Muscle of leg (tissue), 16 donors: ENCODE data around the gene RHEX. TPM values are rescaled to one million over a fixed set of nuclear protein-coding genes. Genes with fewer than 3 reads are reported as not detected.
"Not testable (repeated sequence)": the region's sequence is repeated elsewhere in the genome, so short reads cannot be mapped to it uniquely, and the experiment has no call there.

Experiments
- DNase-seq: peaks from one replicate; pipeline ENCODE4 v3.0.0; 2013
- H3K27ac ChIP-seq: one replicate; pipeline ENCODE4 v1.5.1; 2013; ENCODE audit warnings: mild to moderate bottlenecking, low read length, control low read depth
- H3K27me3 ChIP-seq: one replicate; pipeline ENCODE4 v1.6.1; 2013; ENCODE audit warnings: low read length; ENCODE audit not compliant: control insufficient read depth, insufficient read depth
- H3K36me3 ChIP-seq: one replicate; pipeline ENCODE4 v1.6.1; 2013; ENCODE audit warnings: low read length; ENCODE audit not compliant: control insufficient read depth, insufficient read depth
- H3K4me1 ChIP-seq: one replicate; pipeline ENCODE4 v1.6.1; 2013; ENCODE audit warnings: low read length; ENCODE audit not compliant: control insufficient read depth, insufficient read depth
- H3K4me3 ChIP-seq: one replicate; pipeline ENCODE4 v1.5.1; 2013; ENCODE audit warnings: low read length, control low read depth
- H3K9me3 ChIP-seq: replicated peaks from 2 replicates; pipeline ENCODE4 v1.6.1; 2013; ENCODE audit warnings: low read depth, low read length; ENCODE audit not compliant: control insufficient read depth
- WGBS: methylation state at CpG from one replicate; pipeline ENCODE4 v1.1.5; 2013; ENCODE audit warnings: missing lambda C conversion rate; ENCODE audit not compliant: insufficient coverage; 5-methylcytosine and 5-hydroxymethylcytosine counted together
- long read RNA-seq, 11 donors: transcript quantifications; one replicate each; lab custom pipeline, GENCODE V29; 2026
- polyA plus RNA-seq, 8 donors: library from polyadenylated mRNA; unstranded; fragments of 120-200 nt; gene quantifications; one replicate each; pipeline versions ENCODE4 v1.2.1 to v1.2.3, GENCODE V29; 2013; ENCODE audit warnings: inconsistent platforms in 1 of 8, low replicate concordance in 1 of 8; ENCODE audit not compliant: insufficient read length in 8 of 8, insufficient read depth in 1 of 8
- total RNA-seq: library from RNA; stranded (reverse); fragments of 120-200 nt; gene quantifications from one replicate; pipeline ENCODE4 v1.2.4, GENCODE V29; 2013

RHEX gene, protein sequence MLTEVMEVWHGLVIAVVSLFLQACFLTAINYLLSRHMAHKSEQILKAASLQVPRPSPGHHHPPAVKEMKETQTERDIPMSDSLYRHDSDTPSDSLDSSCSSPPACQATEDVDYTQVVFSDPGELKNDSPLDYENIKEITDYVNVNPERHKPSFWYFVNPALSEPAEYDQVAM
- total RNA-seq (0.62 TPM), polyA plus RNA-seq (under 1 TPM; 0.17 to 0.65 (median 0.35) TPM)
- long read RNA-seq, donor 1, result 0 reads
- long read RNA-seq, donor 2, result 0 reads
- long read RNA-seq, donor 3, result 0 reads
- long read RNA-seq, donor 4, result 0 reads
- long read RNA-seq, donor 5, result 0 reads
- long read RNA-seq, donor 6, result 0 reads
- long read RNA-seq, donor 7, result 0 reads
- long read RNA-seq, donor 8, result 0 reads
- long read RNA-seq, donor 9, result 0 reads
- long read RNA-seq, donor 10, result 0 reads
- long read RNA-seq, donor 11, result 0 reads

DNA sequence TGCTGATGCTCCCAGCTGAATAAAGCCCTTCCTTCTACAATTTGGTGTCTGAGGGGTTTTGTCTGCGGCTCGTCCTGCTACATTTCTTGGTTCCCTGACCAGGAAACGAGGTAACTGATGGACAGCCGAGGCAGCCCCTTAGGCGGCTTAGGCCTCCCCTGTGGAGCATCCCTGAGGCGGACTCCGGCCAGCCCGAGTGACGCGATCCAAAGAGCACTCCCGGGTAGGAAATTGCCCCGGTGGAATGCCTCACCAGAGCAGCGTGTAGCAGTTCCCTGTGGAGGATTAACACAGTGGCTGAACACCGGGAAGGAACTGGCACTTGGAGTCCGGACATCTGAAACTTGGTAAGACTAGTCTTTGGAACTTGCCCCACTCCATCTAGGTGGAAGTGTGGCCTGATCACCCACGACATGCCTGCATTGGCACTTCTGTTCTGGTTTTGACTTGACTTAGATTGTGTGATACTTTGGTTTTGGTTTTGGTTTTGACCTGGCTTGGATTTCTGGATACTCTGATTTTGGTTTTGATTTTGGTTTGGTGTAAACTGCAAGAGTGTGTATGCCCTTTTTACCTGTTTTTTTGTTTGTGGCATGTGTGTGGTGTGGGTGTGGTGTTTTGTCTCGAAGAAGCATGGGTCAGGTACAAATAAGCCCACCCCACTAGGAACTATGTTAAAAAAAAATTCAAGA, at the start of gene RHEX:
Gene RHEX (plus strand): TSS at position 255 of the 692 bp plus-strand sequence. CDS start 44,656 bp downstream, outside the sequence.
- 81% methylated on average over 16 of the region's 17 CpGs for WGBS
- not testable (repeated sequence) for H3K27ac ChIP-seq, H3K4me1 ChIP-seq, H3K4me3 ChIP-seq, H3K9me3 ChIP-seq, H3K27me3 ChIP-seq, DNase-seq, H3K36me3 ChIP-seq

DNA sequence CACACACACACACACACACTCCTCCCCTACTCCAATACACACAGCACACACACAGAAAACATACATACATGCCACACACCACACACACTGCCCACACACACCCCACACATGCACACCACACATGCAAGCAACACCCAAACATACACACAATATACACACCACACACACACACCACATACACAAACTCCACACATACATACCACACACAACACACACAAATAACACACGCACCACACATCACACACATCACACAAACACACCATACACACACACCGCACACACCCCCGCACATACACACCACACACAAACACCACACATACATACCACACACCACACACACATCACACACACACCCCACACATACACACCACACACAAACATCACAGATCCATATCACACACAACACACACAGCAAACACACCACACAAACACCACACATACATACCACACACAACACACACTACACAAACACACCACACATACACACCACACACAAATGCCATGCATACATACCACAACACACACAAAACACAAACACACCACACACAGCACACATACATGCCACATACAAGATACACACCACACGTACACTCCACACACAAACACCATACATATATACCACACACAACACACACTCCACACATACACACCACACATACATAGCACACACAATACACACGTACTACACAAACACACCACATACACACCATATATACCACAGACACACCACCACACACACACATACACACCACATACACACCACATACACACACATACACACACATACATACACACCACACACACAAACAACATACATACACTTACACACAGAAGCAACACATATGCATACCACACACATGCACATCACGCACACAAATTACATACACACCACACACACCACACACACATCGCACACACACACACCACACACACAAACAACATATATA, 48.8 kb upstream of the RHEX start:
- peak overlapping the region; percentile 92 for H3K27ac ChIP-seq
- WGBS, result 97% methylated on average over 6 of the region's 7 CpGs
- no peaks in the 10 kb centered on the region for H3K9me3 ChIP-seq
- no peak overlapping the region for H3K4me3 ChIP-seq
- H3K4me1 ChIP-seq, result peaks cover 58% of the 10 kb centered on the region
- no peak for DNase-seq
- H3K36me3 ChIP-seq, result peaks cover 6% of the 10 kb centered on the region
- no peaks in the 10 kb centered on the region for H3K27me3 ChIP-seq

DNA sequence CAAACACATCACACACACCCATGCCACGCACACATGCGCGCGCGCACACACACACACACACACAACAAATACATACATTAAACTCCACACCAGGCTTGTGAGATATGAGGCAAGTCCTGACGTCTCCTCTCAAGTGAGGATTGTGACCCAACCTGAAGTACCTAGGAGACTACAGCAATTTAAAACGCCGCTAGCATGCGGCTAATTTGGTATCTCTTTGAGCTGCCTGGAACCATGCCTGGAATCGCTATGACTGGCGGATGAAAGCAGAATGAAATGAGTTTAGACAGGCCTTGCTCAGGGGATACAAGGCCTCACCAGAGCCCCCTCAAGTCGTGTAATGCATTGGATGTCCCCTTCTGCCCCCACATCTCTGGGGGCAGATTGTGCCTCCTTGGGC, 48.1 kb upstream of the RHEX start:
- DNase-seq, result peak; percentile 55
- whole genome bisulfite sequencing, result 64% methylated on average over 12 of the region's 12 CpGs
- peak overlapping the region; percentile 92 for H3K27ac ChIP-seq

DNA sequence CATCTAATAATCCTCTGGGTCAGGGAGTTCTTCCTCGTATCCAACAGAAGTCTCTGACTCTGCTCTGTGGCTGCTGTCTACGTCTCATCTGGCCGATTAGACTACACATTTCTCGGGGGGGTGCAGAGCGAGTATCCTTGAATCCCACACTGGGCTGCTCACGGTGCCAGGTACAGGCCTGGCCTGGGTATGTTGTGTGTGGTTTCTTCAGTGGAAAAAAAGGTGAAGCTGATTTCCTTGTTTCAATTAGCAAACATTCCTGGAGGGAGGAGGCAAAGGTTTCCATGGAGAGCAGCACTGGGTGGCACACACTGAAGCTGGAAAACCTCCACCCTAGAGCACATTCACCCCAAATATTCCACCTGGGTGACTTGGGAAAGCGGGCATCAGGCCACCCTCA, 47.7 kb upstream of the RHEX start:
- H3K9me3 ChIP-seq, result no peaks in the 10 kb centered on the region

More for the DNA sequence above, 48.1 kb upstream of the RHEX start:
- H3K9me3 ChIP-seq, result no peaks in the 10 kb centered on the region
- no peak overlapping the region for H3K4me3 ChIP-seq
- peaks cover 6% of the 10 kb centered on the region for H3K36me3 ChIP-seq
- H3K4me1 ChIP-seq, result peaks cover 56% of the 10 kb centered on the region
- no peaks in the 10 kb centered on the region for H3K27me3 ChIP-seq

DNA sequence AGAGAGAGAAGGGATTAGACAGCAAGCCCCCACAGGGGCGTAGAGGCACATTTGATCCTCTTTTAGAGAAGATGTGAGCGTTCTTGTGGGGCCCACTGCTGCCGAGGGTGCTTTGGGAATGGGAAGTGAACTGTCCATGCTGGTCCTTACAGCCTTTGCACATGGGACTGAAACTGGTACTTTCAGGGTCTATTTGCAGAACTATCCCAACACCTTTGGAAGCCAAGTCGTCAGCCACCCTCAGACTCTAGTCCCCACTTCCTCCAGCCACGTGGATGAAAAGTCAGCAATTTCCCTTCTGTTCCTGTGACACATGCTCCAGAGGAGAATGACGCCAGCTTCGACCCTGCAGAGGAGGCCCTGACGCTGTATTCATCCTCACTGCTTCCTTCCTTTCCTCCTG, 47.2 kb upstream of the RHEX start:
- H3K4me3 ChIP-seq, result no peak overlapping the region
- H3K9me3 ChIP-seq, result no peaks in the 10 kb centered on the region
- H3K27me3 ChIP-seq, result no peaks in the 10 kb centered on the region
- H3K4me1 ChIP-seq, result peaks cover 52% of the 10 kb centered on the region
- H3K36me3 ChIP-seq, result peaks cover 3% of the 10 kb centered on the region
- no peak overlapping the region for H3K27ac ChIP-seq
- WGBS, result 34% methylated on average over 6 of the region's 8 CpGs
- peak; percentile 69 for DNase-seq

More for the DNA sequence above, 47.7 kb upstream of the RHEX start:
- WGBS, result 60% methylated on average over 4 of the region's 7 CpGs
- DNase-seq, result no peak
- Histone ChIP-seq H3K36me3 (peaks cover 6% of the 10 kb centered on the region), H3K4me3 (no peak overlapping the region), H3K27ac (peak overlapping the region; percentile 43), H3K4me1 (peaks cover 57% of the 10 kb centered on the region), H3K27me3 (no peaks in the 10 kb centered on the region)

DNA sequence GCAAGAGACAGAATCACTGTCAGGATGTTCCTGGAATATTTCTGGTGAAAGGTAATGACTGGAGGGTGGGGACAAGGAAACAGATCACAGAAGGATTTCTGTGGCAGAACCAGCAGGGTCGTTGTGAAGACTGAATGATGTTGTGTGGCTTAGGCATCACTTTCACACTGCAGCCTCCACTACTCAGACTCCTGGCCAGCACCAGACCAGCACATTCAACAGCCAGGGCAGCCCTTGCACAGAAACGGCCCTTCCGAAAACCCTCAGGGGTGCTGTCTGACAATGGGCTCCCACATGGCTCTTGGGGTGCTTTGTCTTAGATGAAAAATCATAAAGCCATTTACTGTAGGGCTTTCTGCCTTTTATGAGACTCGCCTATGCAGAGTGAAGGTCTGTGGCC, 46.0 kb upstream of the RHEX start:
- Histone ChIP-seq H3K4me1 (peaks cover 49% of the 10 kb centered on the region), H3K9me3 (no peaks in the 10 kb centered on the region), H3K27me3 (no peaks in the 10 kb centered on the region), H3K36me3 (no peaks in the 10 kb centered on the region), H3K4me3 (no peak overlapping the region), H3K27ac (no peak overlapping the region)
- DNase-seq, result no peak
- WGBS, result 100% methylated on average over 1 of the region's 4 CpGs

DNA sequence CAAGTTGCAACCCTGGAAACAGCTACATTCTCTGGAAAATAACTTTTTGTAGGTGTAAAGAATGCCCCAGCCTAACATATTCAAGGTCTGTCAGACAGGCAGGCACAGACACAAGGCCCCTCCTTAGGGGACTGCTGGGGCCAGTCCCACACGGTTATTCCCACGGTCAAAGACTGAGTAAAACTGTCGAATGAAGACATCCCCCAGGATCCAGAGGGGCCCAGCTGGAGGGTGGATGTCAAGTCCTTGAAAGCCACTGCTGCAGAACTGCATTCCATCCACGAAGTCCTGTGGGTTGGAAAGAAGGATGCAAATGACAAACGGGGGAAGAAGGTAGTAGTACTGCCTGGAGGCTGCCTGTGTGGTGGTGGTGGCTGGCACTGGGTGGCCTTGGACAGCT, 42.9 kb upstream of the RHEX start:
- no peak for DNase-seq
- Histone ChIP-seq H3K9me3 (no peaks in the 10 kb centered on the region), H3K27me3 (no peaks in the 10 kb centered on the region), H3K4me3 (no peak overlapping the region), H3K27ac (no peak overlapping the region), H3K4me1 (peaks cover 27% of the 10 kb centered on the region), H3K36me3 (no peaks in the 10 kb centered on the region)
- 12% methylated on average over 3 of the region's 5 CpGs for WGBS

DNA sequence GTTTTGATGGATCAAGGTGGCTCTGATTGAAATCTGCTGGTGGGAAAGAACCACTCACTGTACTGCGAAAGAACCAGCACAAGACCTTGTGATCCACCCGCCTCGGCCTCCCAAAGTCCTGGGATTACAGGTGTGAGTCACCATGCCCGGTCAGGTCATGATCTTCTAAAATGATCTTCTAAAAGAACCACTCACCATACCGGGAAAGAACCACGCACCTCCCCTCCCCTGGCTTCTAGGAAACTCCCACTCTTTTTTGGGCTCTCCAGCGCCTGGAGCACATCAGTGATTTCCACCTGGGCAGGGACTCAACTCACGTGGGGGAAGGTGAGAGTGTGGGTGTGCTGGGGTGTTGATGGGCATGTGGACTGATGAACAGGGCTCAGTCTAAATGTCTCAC, 41.9 kb upstream of the RHEX start:
- no peaks in the 10 kb centered on the region for H3K27me3 ChIP-seq
- 91% methylated on average over 6 of the region's 8 CpGs for WGBS
- no peak for DNase-seq

DNA sequence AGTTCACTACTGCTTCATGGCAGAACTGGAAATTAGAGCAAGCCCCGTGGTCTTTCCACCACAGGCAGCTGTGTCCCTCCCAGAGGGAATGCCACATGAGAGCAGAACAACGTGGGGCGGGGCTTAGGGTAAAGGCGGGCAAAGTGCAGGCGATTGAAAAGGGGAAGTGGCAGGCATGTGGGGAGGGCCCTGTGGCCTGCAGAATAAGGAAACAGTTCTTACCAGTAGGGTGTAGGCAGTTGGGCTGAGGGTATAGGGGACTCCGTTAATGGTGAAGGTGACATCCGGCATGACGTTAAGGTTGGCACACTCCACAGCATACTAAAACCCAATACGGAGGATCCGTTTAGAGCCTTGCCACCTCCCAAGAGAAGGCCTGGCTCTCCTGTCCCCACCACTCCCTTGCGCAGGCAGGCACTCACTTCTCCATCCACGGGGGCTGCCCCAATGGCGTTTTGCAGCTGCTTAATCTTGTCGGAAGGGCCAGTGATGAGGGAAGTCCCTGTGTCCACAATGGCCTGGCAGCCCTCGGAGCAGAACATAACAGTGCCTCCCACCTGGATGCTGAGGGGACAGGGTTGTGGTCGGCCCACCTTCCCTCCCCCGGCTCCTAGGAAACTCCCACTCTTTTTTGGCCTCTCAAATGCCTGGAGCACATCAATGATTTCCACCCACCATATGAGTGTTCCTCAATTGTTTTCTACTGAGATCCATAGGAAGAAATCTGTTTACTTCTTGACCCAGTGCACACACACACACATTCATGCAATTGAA, 40.7 kb upstream of the RHEX start:
- 54% methylated on average over 12 of the region's 17 CpGs for WGBS
- H3K4me1 ChIP-seq, result peaks cover 14% of the 10 kb centered on the region
- H3K4me3 ChIP-seq, result no peak overlapping the region
- H3K27ac ChIP-seq, result peak overlapping the region; percentile 17
- DNase-seq, result peak; percentile 88
- no peaks in the 10 kb centered on the region for H3K36me3 ChIP-seq
- no peaks in the 10 kb centered on the region for H3K27me3 ChIP-seq
- H3K9me3 ChIP-seq, result no peaks in the 10 kb centered on the region

More for the DNA sequence above, 41.9 kb upstream of the RHEX start:
- no peak overlapping the region for H3K27ac ChIP-seq
- H3K4me3 ChIP-seq, result no peak overlapping the region
- H3K9me3 ChIP-seq, result no peaks in the 10 kb centered on the region
- no peaks in the 10 kb centered on the region for H3K36me3 ChIP-seq
- peaks cover 17% of the 10 kb centered on the region for H3K4me1 ChIP-seq
